GM23248 (cell line): Measurements from ENCODE around the gene ABCA12.

Source experiments
- EZH2 ChIP-seq: fragments of 200-600 bp; sonication (generic); IDR thresholded peaks from 2 replicates; pipeline ENCODE4 v1.6.1; 2018; ENCODE audit warnings: antibody characterized with exemption, mild to moderate bottlenecking; ENCODE audit not compliant: insufficient read depth, poor library complexity, severe bottlenecking
- EZH2phosphoT487 ChIP-seq: fragments of 200-600 bp; sonication (generic); IDR thresholded peaks from 2 replicates; pipeline ENCODE4 v1.6.1; 2018; ENCODE audit warnings: antibody characterized with exemption, moderate library complexity, mild to moderate bottlenecking, low read depth; ENCODE audit not compliant: insufficient read depth

- TF ChIP-seq EZH2phosphoT487 (no peak), EZH2 (no peak)
Measured at GRCh38 chr2:215022910-215023309, 115.5 kb downstream of the ABCA12 start.
